Stimulated activated CD4-positive, alpha-beta T cell treated with anti-CD3 and anti-CD28 coated beads, Interleukin-12 subunit alpha, Interleukin-12 subunit beta, amount 100 ng/mL, for 4 hours (primary cell): ENCODE data around the gene TRIO.

Source experiments
- DNase-seq: peaks from one replicate; pipeline ENCODE4 v3.0.0-alpha.2; 2020

Gene TRIO

GRCh38 chr5:14171046-14171445 is 27.9 kb downstream of the TRIO start:
- no peak for DNase-seq

- DNase-seq: no peak
Observed at GRCh38 chr5:14171621-14172020, 28.5 kb downstream of the TRIO start.

- no peak for DNase-seq
Observed at GRCh38 chr5:14172149-14172795, 29.1 kb downstream of the TRIO start.

- no peak for DNase-seq
Observed at GRCh38 chr5:14173377-14174229, 30.5 kb downstream of the TRIO start.

GRCh38 chr5:14174230-14174636 is 31.1 kb downstream of the TRIO start:
- no peak for DNase-seq

GRCh38 chr5:14175381-14175780 is 32.2 kb downstream of the TRIO start:
- no peak for DNase-seq

- DNase-seq: no peak
Observed at GRCh38 chr5:14176888-14177287, 33.7 kb downstream of the TRIO start.

GRCh38 chr5:14177634-14178033 is 34.5 kb downstream of the TRIO start:
- no peak for DNase-seq

- no peak for DNase-seq
Observed at GRCh38 chr5:14178091-14178490, 34.9 kb downstream of the TRIO start.

GRCh38 chr5:14178671-14179211 is 35.6 kb downstream of the TRIO start:
- DNase-seq: no peak

- no peak for DNase-seq
Observed at GRCh38 chr5:14179446-14179845, 36.3 kb downstream of the TRIO start.

GRCh38 chr5:14180437-14180836 is 37.3 kb downstream of the TRIO start:
- DNase-seq: no peak

- DNase-seq: no peak
Observed at GRCh38 chr5:14181299-14181968, 38.3 kb downstream of the TRIO start.

- DNase-seq: no peak
Observed at GRCh38 chr5:14182761-14183160, 39.6 kb downstream of the TRIO start.

- no peak for DNase-seq
Observed at GRCh38 chr5:14183187-14183939, 40.2 kb downstream of the TRIO start.

- DNase-seq: no peak
Observed at GRCh38 chr5:14184082-14184481, 40.9 kb downstream of the TRIO start.

- no peak for DNase-seq
Observed at GRCh38 chr5:14184725-14185124, 41.6 kb downstream of the TRIO start.

- no peak for DNase-seq
Observed at GRCh38 chr5:14185326-14186058, 42.4 kb downstream of the TRIO start.

- DNase-seq: no peak
Observed at GRCh38 chr5:14186059-14186830, 43.1 kb downstream of the TRIO start.

- no peak for DNase-seq
Observed at GRCh38 chr5:14187157-14187556, 44.0 kb downstream of the TRIO start.

GRCh38 chr5:14187660-14188059 is 44.5 kb downstream of the TRIO start:
- DNase-seq: no peak
